Skin of body (tissue), 1 donor: ENCODE results near the gene OR10G2. TPM values are rescaled to one million over a fixed set of nuclear protein-coding genes. Genes with fewer than 3 reads are reported as not detected.

Source experiments
- total RNA-seq: library from RNA; depleted of rRNA; stranded (reverse); fragments of >200 nt; gene quantifications from one replicate; pipeline ENCODE4 v1.2.3, GENCODE V29; 2014

The OR10G2 gene
- total RNA-seq, 1 donor from 2014 or later: not detected

Other genes starting within 250 kb of the OR10G2 start
- gene CHD8, start 178.8 kb downstream of the OR10G2 start, total RNA-seq: 50.4 TPM
- 38.3 TPM for gene RAB2B, start 158.0 kb downstream of the OR10G2 start, total RNA-seq
- 26.1 TPM for gene TOX4, start 157.7 kb downstream of the OR10G2 start, total RNA-seq
- 48.2 TPM for gene METTL3, start 123.6 kb downstream of the OR10G2 start, total RNA-seq
- gene SALL2, start 108.6 kb downstream of the OR10G2 start, total RNA-seq: 4.9 TPM
- gene OR10G3, start 54.9 kb downstream of the OR10G2 start, total RNA-seq: not detected
- gene OR4E2, start 18.9 kb upstream of the OR10G2 start, total RNA-seq: not detected
- not detected for gene OR4E1, start 38.9 kb upstream of the OR10G2 start, total RNA-seq